Natural killer cell (primary cell): ENCODE results near the gene WSCD2. TPM values are rescaled to one million over a fixed set of nuclear protein-coding genes. Genes with fewer than 3 reads are reported as not detected.

Experiments used
- ATAC-seq, 3 donors: fragments of 150-1000 bp in 2 of 3; fragments of 200-7000 bp in 1 of 3; cut with Tn5 transposase; 1 replicate in 1 of 3; 2 replicates in 2 of 3; pipeline ENCODE4 v1.10.0; 2021; ENCODE audit warnings: mild to moderate bottlenecking in 2 of 3, moderate library complexity in 2 of 3
- DNase-seq, 2 donors: peaks; one replicate each; pipeline versions ENCODE4 v3.0.0 to v3.0.0-alpha.2; 2013 to 2021; ENCODE audit warnings: mixed read lengths in 1 of 2
- H3K27ac ChIP-seq: one replicate; pipeline ENCODE4 v1.5.1; 2013; ENCODE audit warnings: mild to moderate bottlenecking, low read length
- H3K27me3 ChIP-seq: one replicate; pipeline ENCODE4 v1.6.1; 2013; ENCODE audit warnings: low read length; ENCODE audit not compliant: control insufficient read depth, insufficient read depth
- H3K36me3 ChIP-seq: one replicate; pipeline ENCODE4 v1.6.1; 2013; ENCODE audit warnings: low read length; ENCODE audit not compliant: control insufficient read depth, insufficient read depth
- H3K4me1 ChIP-seq: one replicate; pipeline ENCODE4 v1.6.1; 2013; ENCODE audit warnings: low read length; ENCODE audit not compliant: control insufficient read depth, insufficient read depth
- H3K4me3 ChIP-seq: one replicate; pipeline ENCODE4 v1.5.1; 2013; ENCODE audit warnings: low read length
- H3K9me3 ChIP-seq: one replicate; pipeline ENCODE4 v1.6.1; 2013; ENCODE audit warnings: low read length; ENCODE audit not compliant: control insufficient read depth, insufficient read depth
- H3K27ac Mint-ChIP-seq, 2 donors: one replicate each; pipeline ENCODE4 v1.8.0; 2022; ENCODE audit warnings: mild to moderate bottlenecking in 2 of 2, mixed read lengths in 2 of 2, moderate library complexity in 1 of 2
- H3K27me3 Mint-ChIP-seq, 2 donors: one replicate each; pipeline ENCODE4 v1.8.0; 2022; ENCODE audit warnings: low read depth in 2 of 2, mixed read lengths in 2 of 2
- H3K36me3 Mint-ChIP-seq: one replicate; pipeline ENCODE4 v1.8.0; 2022; ENCODE audit warnings: mixed read lengths
- H3K4me1 Mint-ChIP-seq, 2 donors: one replicate each; pipeline ENCODE4 v1.8.0; 2022; ENCODE audit warnings: mixed read lengths in 2 of 2
- H3K4me3 Mint-ChIP-seq: one replicate; pipeline ENCODE4 v1.8.0; 2022; ENCODE audit warnings: mild to moderate bottlenecking, moderate library complexity, mixed read lengths
- H3K9me3 Mint-ChIP-seq, 2 donors: one replicate each; pipeline ENCODE4 v1.8.0; 2022; ENCODE audit warnings: mixed read lengths in 2 of 2
- CTCF ChIP-seq: fragments of 200-600 bp; IDR thresholded peaks from one replicate; pipeline ENCODE4 v1.8.0; 2022; ENCODE audit warnings: antibody characterized with exemption
- WGBS: methylation state at CpG from one replicate; pipeline ENCODE4 v1.1.7; 2013; ENCODE audit warnings: missing lambda C conversion rate; ENCODE audit not compliant: insufficient coverage; 5-methylcytosine and 5-hydroxymethylcytosine counted together
- intact Hi-C: fragments of 100-400 bp; cut with micrococcal nuclease; formaldehyde crosslinking; loops from one replicate; pipeline ENCODE4 v1.14.2; 2022
- total RNA-seq, 4 donors: library from RNA; stranded (reverse); fragments of 120-200 nt in 1 of 4; gene quantifications; one replicate each; pipeline versions ENCODE4 v1.2.3 to v1.2.4, GENCODE V29; 2013 to 2022

The WSCD2 gene
- total RNA-seq, 3 donors from 2014 or later (not counting 1 experiment from before 2014, with no cell fraction given) = 0.32 to 0.78 TPM; not detected in 1

- no peak overlapping the region for H3K27ac Mint-ChIP-seq
- 91% methylated on average over 5 of the region's 5 CpGs for WGBS
- no peak for DNase-seq
- H3K4me1 ChIP-seq = no peaks in the 10 kb centered on the region
- intact Hi-C loops = no loop called here
- H3K4me1 Mint-ChIP-seq = no peaks in the 10 kb centered on the region
- H3K27ac ChIP-seq = no peak overlapping the region
- H3K4me3 Mint-ChIP-seq = no peak overlapping the region
- H3K4me3 ChIP-seq = no peak overlapping the region
- H3K9me3 ChIP-seq = no peaks in the 10 kb centered on the region
- ATAC-seq = no peak
- H3K27me3 Mint-ChIP-seq = peaks cover 11 to 22% of the 10 kb centered on the region in 2 donors
- H3K9me3 Mint-ChIP-seq = no peaks in the 10 kb centered on the region
- no peak for TF ChIP-seq CTCF
- no peaks in the 10 kb centered on the region for H3K36me3 ChIP-seq
- no peaks in the 10 kb centered on the region for H3K36me3 Mint-ChIP-seq
- no peaks in the 10 kb centered on the region for H3K27me3 ChIP-seq
Measured at GRCh38 chr12:108147279-108147678, 18.2 kb downstream of the WSCD2 start.

- Histone ChIP-seq H3K9me3 (no peaks in the 10 kb centered on the region), H3K27ac (no peak overlapping the region), H3K4me1 (no peaks in the 10 kb centered on the region), H3K4me3 (no peak overlapping the region), H3K36me3 (no peaks in the 10 kb centered on the region), H3K27me3 (no peaks in the 10 kb centered on the region)
- no peak for TF ChIP-seq CTCF
- no peaks in the 10 kb centered on the region for H3K36me3 Mint-ChIP-seq
- ATAC-seq = no peak
- H3K4me1 Mint-ChIP-seq = no peaks in the 10 kb centered on the region
- intact Hi-C loops = no loop called here
- no peak overlapping the region for H3K27ac Mint-ChIP-seq
- 85% methylated on average over 3 of the region's 3 CpGs for WGBS
- peaks cover 4 to 24% of the 10 kb centered on the region in 2 donors for H3K27me3 Mint-ChIP-seq
- no peak for DNase-seq
- no peak overlapping the region for H3K4me3 Mint-ChIP-seq
- no peaks in the 10 kb centered on the region for H3K9me3 Mint-ChIP-seq
Measured at GRCh38 chr12:108148521-108149074, 19.5 kb downstream of the WSCD2 start.

- H3K4me1 ChIP-seq = no peaks in the 10 kb centered on the region
- Mint-ChIP-seq H3K36me3 (no peaks in the 10 kb centered on the region), H3K4me1 (no peaks in the 10 kb centered on the region), H3K9me3 (no peaks in the 10 kb centered on the region), H3K27me3 (peaks cover 22 to 24% of the 10 kb centered on the region in 2 donors), H3K4me3 (no peak overlapping the region), H3K27ac (no peak overlapping the region)
- no peaks in the 10 kb centered on the region for H3K27me3 ChIP-seq
- H3K9me3 ChIP-seq = no peaks in the 10 kb centered on the region
- H3K36me3 ChIP-seq = no peaks in the 10 kb centered on the region
- DNase-seq (no peak), ATAC-seq (no peak)
- H3K27ac ChIP-seq = no peak overlapping the region
- no peak overlapping the region for H3K4me3 ChIP-seq
- intact Hi-C loops = no loop called here
- TF ChIP-seq CTCF = no peak
- 88% methylated on average over 7 of the region's 7 CpGs for WGBS
Measured at GRCh38 chr12:108150436-108150835, 21.3 kb downstream of the WSCD2 start.

GRCh38 chr12:108151533-108152169, 22.6 kb downstream of the WSCD2 start:
- H3K4me1 Mint-ChIP-seq = no peaks in the 10 kb centered on the region
- Histone ChIP-seq H3K27me3 (no peaks in the 10 kb centered on the region), H3K4me3 (no peak overlapping the region), H3K9me3 (no peaks in the 10 kb centered on the region), H3K36me3 (no peaks in the 10 kb centered on the region), H3K27ac (no peak overlapping the region), H3K4me1 (no peaks in the 10 kb centered on the region)
- H3K27ac Mint-ChIP-seq = no peak overlapping the region
- H3K9me3 Mint-ChIP-seq = no peaks in the 10 kb centered on the region
- no peak overlapping the region for H3K4me3 Mint-ChIP-seq
- WGBS = 60% methylated on average over 12 of the region's 12 CpGs
- H3K36me3 Mint-ChIP-seq = no peaks in the 10 kb centered on the region
- intact Hi-C loops = no loop called here
- TF ChIP-seq CTCF = no peak
- DNase-seq = no peak
- H3K27me3 Mint-ChIP-seq = peaks cover 22 to 24% of the 10 kb centered on the region in 2 donors
- ATAC-seq = no peak
